HFF-Myc (cell line): ENCODE data around the gene TAC3.

Source experiments
- DNase-seq: peaks from one replicate; pipeline ENCODE4 v3.0.0-alpha.2; 2011; ENCODE audit warnings: low read depth; ENCODE audit errors: extremely low read depth
- H3K4me3 ChIP-seq: replicated peaks from 2 replicates; pipeline ENCODE4 v1.5.1; 2011; ENCODE audit warnings: low read depth, mild to moderate bottlenecking, control low read depth, low read length
- TF ChIP-seq, protein P1 (sequence below): IDR thresholded peaks from 2 replicates; pipeline ENCODE4 v1.5.1; 2012; ENCODE audit warnings: mild to moderate bottlenecking, low read depth, low read length, control low read depth; ENCODE audit errors: missing control alignments

TAC3 gene

DNA sequence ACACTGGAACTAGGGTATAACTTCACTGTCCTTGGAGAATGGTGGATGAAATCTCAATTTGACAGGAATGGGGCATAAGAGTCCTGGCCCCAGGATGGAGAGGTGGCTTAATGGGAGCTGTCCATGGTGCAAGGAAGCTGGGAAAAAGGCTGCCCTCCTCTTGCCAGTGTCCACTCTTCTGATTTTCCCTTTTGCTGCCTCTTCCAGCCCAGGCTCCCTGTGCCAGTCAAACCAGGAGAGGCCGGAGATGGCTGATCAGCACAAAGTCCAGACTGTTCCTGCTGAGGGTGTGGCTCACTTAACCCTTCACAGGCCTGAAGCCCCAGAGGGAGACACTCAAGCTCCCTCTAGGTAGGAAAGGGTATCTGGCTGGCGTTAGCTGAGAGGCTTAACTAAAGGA, 33.6 kb upstream of the TAC3 start, which contains the start of gene MYO1A:
Gene MYO1A (minus strand): TSS at position 240 of the 400 bp plus-strand sequence. CDS start 1,806 bp downstream, outside the sequence.
- DNase-seq = no peak
- no peak within 1 kb of the TSS for H3K4me3 ChIP-seq
- TF ChIP-seq, protein P1, sequence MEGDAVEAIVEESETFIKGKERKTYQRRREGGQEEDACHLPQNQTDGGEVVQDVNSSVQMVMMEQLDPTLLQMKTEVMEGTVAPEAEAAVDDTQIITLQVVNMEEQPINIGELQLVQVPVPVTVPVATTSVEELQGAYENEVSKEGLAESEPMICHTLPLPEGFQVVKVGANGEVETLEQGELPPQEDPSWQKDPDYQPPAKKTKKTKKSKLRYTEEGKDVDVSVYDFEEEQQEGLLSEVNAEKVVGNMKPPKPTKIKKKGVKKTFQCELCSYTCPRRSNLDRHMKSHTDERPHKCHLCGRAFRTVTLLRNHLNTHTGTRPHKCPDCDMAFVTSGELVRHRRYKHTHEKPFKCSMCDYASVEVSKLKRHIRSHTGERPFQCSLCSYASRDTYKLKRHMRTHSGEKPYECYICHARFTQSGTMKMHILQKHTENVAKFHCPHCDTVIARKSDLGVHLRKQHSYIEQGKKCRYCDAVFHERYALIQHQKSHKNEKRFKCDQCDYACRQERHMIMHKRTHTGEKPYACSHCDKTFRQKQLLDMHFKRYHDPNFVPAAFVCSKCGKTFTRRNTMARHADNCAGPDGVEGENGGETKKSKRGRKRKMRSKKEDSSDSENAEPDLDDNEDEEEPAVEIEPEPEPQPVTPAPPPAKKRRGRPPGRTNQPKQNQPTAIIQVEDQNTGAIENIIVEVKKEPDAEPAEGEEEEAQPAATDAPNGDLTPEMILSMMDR = no peak

DNA sequence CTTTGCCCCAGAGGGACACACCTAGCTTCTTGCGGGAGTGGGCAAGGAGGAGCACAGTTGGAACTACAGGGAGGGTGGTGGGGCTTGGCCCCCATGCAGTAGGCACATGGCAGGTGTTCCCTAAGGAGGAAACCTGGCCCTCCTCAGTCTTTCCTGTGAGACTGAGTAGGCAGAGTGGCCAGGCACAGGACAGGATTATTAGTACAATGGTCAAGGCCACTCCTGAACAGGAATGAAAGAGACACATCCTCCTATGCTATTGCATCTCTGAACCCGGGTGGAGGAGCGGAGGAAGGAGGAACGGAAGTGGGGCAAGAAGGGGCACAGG, 32.8 kb upstream of the TAC3 start:
- DNase-seq = no peak
- no peak overlapping the region for H3K4me3 ChIP-seq
- TF ChIP-seq, protein P1 = no peak

DNA sequence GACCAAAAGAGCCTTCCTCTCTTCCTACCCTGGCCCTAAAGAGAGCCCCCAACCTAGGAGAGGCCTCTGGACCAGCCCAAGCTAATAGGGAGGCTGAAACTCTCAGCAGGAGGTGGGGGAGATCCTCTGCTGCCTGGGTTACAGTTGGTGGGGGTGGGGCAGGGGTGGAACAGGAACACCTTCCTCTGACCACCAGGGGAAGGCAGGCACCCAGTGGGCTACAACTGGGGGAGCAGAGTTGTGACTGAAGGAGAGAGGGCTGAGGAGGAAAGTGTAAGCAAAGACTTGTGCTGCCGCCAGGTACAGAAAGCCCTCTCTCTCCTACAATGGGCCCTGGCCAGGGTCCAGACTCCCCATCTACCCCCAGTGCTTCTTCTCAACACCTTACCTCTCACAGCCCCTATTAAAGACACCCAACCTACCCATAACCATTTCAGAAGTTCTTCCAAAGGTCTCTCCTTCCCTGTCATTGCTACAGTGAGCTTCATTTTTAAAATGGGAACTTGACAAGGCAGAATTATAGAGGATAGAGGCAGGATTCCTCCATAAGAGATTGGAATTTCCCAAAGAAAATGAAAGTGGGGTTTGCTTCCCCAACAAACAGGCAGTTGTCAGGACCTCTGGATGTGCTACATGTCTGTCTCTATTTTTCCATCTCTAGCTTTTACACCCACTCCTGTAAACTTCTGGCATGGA, 32.2 kb upstream of the TAC3 start:
- DNase-seq = no peak
- TF ChIP-seq, protein P1 = no peak
- no peak overlapping the region for H3K4me3 ChIP-seq

DNA sequence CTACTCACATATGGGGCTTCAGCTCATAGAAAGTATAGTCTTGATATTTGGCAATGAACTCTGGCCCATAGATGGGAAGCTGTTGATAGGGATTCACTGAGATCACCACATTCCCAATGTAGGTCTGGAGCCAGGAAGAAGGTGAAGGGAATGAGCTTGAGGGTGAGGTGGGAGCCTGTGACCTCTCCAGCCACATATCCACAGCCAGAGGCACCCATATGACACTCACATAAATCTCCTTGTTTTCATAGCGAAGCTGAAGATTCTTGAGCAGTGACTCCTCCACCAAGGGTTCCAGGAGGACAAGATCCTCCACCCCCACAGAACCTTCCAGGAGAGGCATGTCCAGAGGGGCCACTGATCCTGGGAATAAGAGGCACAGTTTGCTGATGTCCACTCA, 31.7 kb upstream of the TAC3 start:
- no peak overlapping the region for H3K4me3 ChIP-seq
- no peak for DNase-seq
- TF ChIP-seq, protein P1 = no peak

DNA sequence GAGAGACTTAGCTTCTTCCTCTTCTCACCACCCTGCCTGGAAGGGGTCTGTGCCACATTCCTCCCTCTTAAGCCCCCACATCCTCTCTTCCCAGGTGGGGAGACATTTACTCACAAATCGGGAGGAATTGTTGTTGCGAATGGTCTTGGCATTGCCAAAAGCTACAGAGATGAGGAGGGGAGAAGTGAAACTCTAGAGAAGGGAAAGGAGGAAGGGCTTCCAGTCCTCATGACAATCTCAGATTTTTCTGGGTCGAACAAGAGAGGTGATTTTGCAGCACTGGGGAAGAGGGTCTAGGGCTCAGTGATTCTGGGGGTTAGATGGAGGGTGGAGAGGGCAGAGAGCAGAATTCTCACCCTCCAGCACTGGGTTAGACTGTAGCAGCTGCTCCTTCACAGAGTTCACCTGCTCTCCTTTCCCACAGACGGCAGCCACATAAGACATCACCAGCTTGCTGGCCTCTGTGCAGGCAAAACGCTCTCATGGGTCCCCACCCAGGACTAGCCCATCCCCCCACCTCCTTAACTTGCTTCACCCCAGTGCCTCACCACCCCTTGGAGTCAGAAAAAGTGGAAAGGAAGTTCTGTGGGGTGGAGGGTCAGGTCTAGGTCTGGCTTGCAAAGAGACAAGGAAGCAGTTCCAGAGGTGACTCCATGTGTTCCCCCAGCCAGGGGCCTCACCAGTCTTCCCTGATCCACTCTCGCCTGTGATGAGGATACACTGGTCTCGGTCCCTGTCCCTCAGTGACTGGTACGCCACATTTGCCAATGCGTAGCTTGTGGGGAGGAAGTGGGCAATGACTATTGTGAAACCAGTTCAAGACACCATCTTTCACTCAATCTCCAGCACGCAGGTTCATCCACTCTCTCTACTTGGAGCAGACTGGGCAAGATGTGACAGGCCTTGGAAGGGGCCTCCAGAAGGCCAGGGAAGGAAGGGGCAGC, 30.9 kb upstream of the TAC3 start:
- DNase-seq = no peak
- TF ChIP-seq, protein P1 = no peak

DNA sequence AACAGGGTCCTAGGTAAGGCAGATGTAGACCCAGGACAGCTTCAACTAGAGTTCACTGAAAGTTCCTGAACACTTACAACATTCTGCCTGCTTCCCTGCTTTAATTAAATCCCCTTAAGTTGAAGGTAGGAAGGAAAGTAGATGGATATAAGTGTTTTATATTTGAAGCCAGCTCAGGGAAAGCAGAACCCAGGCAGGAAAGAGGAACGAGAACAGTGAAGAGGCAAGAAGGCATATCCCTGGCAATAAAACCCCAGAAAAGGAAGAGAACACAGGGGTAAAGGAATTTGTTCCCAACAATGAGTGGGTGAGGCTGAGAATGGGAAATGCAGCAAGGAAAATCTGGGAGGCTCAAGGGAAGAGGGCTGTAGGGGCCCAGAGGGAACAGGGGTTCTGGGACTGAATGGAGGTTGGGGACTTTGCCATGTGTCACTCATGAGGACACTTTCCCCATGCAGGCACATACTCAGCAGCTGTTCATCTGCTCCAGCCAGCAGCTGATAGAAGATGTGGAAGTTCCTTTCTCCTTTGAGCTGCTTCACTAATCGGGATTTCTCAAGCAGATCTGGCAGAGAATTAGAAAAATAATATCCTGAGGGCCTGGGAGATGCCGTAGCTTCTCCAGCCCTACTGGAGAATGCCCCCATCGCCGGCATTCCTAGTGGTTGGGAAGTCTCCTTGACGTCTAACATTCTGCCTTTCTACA, 29.9 kb upstream of the TAC3 start:
- TF ChIP-seq, protein P1 = no peak
- no peak overlapping the region for H3K4me3 ChIP-seq

More for the DNA sequence above, 30.9 kb upstream of the TAC3 start:
- H3K4me3 ChIP-seq = no peak overlapping the region

More for the DNA sequence above, 29.9 kb upstream of the TAC3 start:
- DNase-seq = no peak
